Embryonic facial prominence (tissue), 1 donor: ENCODE results near the gene SYNRG.

Experiments
- DNase-seq: peaks from one replicate; pipeline ENCODE4 v3.0.0-alpha.2; 2016; ENCODE audit errors: extremely low spot score

SYNRG gene

DNA sequence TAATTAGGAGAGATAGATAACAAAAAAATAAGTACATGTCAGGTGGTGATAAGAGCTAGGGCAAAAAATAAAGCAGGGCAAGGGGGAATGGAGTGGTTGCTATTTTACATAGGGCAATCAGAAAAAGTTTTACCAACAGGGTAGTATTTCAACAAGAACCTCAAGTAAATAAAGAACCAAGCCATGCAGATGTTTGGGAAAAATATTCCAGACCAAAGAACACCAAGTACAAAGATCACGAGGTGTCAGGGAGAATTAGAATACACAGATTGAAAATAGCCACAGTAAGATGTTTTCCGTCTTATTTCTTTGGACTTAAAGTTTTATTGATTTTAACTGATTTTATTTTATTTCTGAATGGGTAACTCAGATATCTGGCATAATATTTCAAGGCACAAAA, 11.1 kb downstream of the SYNRG start:
- no peak for DNase-seq

DNA sequence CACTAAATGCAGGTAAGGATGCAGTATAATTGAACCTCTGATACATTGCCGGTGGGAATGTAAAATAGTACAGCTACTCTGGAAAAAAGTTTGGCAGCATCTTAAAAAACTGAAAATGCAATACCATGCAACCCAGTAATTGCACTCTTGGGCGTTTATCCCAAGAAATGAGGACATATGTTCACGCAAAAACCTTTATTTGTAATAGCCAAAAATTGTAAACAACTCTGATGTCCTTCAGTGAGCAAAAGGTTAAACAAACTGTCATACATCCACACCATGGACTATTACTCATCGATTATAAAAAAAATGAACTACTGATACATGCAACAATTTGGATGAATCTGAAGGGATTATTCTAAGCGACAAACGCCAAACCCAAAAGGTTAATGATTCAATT, 16.9 kb downstream of the SYNRG start:
- no peak for DNase-seq

DNA sequence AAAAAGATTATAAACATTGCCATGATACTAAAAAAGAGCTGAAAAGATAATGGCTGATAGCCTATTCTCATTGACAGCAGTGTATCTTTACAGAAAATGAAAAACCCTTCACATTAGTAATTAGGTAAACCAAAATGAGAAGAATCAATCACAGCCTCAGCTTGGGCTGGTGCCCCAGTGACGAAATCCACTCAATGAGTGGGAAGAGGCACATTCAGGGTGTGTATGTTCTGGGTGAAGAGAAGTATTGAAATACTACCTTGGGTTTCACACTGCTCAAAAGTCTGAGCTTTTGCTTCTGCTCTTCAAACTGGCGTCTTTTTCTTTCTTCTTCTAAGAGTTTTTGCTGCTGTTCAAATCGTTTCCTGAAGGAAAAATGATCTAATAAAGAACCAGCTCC, 24.2 kb downstream of the SYNRG start:
- no peak for DNase-seq

DNA sequence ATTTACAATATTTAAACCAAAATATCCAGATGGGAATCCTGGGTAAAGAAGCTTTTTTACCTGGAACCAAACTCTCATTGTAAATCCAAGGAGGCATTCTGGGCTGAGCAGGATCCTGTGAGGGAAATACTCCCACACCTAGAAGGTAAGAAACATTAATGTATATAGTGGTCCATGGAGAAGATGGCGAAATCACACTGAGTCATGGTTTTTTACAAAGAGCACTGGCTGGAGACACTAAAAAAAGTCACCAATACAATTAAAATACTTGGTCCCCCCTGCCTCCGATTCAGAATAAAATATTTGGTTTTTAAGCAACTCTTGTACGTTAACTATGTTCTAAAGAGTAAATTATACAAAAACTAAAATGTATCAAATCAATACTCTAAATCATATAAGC, 32.9 kb downstream of the SYNRG start:
- DNase-seq: no peak

DNA sequence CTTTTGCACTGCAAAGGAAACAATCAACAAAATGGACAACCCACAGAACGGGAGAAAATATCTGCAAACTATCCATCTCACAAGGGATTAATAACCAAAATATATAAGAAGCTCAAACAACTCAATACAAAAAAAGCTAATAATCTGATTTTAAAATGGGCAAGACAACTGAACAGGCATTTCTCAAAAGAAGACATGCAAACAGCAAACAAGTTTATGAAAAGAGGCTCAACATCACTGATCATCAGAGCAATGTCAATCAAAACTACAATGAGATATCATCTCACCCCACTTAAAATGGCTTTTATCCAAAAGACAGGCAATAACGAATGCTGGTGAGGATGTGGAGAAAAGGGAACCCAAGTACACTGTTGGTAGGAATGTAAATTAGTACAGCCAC, 34.8 kb downstream of the SYNRG start:
- no peak for DNase-seq

DNA sequence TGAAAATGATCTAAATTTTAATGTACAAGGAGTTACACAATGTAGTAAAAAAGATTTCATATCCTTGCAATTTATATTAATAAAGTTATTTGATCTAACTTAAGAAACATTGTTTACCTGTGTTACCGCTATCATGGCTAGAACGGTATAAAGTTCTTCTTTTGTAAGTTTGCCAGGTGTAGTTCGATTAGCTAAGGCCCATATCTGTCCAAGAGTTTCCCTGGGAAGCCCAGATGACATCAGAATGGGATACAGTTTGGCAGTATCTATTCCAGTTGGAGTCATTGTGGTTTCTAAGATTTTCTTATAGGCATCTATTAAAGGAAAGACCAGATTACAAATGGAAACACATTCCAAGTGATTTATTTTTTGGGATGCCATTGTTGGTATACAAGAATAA, 37.5 kb downstream of the SYNRG start:
- DNase-seq: no peak

DNA sequence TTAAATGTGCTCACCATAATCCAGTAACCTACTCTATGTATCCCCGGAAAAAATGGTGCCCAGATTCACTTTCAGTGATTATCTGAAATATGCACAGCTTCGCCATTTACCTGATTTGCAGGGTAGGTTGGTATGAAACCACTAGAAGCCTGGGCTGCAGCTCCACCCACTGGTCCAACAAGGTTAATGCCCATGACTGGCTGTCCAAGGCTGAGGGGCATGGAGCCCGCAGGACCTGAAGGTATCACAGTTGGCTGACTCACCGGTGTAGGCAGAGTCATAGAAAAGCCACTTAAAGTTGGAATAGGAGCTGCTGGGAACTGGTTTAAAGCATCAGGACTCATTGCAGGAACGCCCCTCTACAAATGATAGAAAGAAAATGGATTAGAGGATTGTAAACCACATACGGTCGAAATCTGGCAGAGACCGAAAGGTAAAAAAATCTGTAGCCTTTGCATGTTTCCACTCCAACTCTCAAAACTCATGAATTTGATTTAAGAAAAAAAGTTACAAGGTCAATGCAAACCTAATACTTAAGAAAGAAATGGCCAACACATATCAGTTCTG, 38.6 kb downstream of the SYNRG start:
- DNase-seq: no peak

DNA sequence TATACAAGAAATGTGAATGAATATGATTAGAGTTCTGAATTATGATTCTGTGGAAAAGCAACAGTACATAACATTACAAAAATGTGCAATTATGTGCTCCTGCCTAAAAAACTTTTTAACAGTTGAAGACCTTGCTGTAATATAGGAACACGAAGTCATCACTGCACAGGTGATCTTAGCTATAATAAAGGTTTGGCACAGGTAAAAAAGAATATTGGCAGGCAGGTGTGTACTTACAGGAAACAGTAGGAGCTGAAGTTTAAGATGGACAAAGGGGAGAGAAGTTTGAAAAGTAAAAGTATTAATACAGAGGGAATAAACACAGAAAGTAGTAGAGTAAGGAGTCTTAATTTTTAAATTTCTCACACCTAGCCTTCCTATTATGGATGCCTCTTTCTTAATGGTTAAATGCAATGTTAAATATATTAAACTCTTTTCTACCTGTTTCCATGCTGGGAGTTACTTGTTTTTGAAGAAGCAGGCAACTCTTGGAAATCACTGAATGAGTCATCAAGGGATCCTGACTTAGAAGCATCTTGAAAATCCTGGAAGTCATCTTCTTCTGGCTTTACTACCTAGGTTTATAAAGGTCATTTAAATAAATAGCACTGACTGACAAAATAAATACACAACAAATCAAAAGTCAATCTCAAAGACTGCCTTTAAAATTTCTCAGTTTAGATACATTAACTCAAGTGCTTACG, 40.7 kb downstream of the SYNRG start:
- no peak for DNase-seq

DNA sequence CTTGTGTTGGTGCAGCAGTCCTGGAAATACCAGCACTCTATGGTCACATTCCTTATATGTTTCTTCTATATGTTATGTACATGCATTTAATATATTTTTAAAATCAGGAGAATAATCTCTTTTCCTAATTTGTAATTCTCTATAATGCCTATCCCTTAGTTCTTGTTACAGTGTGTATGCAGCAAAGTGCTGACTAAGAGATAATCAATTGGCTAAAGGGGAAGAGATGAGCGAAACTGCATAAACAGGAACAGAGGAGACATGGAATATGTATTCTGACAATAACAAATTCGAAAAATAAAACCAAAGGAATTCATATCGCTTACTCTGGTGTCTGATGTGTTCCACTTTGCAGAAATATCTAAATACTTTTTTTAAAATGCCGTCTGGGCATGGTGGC, 41.7 kb downstream of the SYNRG start:
- no peak for DNase-seq

DNA sequence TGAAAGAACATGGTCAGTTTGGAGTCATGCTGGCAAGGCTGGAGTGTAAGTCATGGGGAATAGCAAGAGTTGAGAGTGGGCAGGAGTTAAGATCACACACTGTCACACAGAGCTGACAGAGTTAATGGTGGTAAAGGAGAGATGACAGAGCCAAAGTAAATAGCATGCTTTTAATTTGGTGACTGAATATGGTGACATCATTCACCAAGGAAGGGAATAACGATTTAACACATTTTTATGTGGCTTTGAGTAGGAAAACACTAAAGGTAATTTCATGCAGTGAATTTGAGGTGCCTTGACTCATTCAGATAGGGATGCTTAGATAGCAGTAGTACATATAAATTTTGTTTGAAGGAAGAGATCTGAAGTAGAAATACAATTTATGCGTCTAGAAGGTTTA, 42.1 kb downstream of the SYNRG start:
- no peak for DNase-seq

DNA sequence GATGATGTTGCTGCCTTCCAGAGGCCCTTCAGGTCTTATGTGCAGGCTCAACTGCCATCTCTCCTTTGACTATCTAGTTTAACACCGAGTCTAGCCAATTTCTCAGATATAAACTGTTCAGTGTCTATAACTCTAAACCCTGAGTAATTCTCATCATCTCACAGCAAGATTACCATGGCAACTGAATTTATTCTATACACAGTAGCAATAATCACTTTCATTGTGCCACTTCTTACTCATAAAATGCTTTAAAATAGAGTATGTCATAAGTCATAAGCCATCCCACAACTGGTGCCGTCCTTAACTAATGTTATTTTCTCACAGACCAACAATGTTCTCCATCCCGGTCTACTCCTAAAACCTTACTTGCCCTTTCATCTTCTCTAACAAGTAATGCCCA, 45.0 kb downstream of the SYNRG start:
- DNase-seq: no peak

DNA sequence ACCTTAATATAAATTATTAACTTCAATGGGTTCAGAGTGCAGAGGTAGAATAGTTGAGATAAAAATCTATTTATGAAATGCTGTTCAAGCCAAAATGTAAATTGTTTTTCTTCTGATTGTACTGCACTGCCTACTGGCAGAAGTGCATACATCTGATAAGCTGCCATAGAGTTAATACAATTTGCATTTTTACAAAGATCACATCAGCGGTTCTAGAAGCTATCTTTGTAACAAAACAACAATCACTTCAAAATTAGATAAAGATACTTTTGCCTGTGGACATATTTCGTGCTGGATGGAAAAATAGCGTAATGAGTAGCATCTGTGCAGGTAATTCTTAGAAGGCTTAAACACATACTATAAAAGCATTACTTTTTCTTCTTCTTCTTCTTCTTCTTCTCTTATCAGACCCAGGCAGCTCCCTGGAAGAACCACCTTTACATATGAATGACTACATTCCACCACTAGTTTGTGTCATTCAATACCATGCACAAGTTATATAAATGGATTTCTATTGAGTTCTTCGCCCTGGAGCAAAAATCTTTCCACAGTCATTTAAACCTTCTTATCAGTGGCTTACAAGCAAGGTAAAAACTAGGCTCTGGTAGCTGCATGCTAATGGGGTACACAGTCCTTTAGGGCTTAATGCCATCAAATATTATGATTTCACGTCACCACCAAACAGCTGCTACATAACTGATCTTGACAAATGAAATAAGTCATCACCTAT, 47.0 kb downstream of the SYNRG start:
- DNase-seq: no peak

DNA sequence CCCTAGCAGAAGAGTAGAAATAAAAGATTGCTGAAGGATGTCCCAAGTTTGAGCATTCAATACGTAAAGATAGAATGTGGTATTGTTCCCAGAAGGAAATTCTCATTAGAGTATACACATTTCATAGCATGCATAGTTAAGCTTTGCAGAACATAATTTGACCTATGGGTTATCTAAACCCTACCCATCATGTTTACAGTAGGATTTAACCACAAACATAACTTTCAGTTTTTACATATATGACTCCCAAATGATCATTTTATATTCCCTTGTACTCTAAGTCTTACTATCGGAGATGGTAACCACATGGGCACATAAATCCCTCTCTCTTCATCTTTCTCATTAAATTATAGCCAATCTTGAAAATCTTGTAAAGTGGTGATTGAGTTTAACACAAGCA, 50.9 kb downstream of the SYNRG start:
- DNase-seq: no peak

DNA sequence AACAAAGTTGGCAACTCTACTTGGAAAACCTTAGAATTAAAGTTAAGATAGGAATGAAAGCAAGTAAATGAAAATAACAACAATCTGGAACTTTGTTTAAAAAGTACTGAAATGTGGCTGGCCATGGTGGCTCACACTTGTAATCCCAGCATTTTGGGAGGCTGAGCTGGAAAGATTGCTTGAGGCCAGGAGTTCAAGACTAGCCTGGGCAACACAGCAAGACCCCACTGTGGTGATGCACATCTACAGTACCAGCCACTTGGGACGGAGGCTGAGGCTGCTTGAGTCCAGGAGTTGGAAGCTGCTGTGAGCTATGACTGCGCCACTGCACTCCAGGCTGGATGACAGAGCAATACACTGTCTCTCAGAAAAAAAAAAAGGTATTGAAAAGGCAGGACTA, 51.7 kb downstream of the SYNRG start:
- no peak for DNase-seq

DNA sequence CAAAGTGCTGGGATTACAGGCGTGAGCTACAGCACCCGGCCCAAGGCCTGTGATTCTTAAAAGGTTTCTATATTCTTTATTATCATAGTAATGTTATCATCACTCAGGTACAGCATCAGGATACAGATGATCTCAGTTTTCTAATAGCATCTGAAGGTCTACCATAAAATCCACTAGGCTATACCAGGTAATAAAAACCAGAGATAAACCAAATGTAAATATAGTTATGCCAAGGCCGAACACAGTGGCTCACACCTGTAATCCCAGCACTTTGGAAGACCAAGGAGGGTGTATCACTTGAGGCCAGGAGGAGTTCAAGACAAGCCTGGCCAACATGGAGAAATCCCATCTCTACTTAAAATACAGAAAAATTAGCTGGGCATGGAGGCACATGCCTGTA, 53.8 kb downstream of the SYNRG start:
- no peak for DNase-seq

DNA sequence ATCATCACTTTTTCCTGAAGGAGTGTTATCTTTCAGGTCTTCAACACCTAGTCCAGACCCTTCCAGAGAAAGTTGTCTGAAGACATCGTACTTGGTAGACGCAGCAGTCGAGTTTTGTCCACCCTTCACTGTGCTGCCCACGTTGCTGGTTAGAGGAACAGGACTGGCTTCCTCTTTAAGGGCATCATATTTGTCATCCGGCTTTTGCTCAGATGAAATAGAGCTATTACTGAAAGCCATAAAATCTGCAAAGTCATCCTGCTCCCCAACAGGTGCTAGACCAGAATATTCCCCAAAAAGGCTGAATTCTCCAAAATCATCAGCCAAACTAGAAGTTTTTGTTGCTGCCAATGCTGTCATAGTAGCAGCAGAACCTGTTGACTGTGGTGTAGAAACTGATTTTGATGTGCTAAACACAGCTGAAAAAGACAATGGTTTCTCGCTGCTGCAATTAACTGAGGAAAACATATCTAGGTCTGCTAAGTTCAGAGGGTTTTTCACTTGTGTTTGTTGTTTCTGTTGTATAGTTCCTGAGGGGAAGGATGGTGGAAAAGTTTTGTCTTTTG, 55.7 kb downstream of the SYNRG start:
- no peak for DNase-seq

DNA sequence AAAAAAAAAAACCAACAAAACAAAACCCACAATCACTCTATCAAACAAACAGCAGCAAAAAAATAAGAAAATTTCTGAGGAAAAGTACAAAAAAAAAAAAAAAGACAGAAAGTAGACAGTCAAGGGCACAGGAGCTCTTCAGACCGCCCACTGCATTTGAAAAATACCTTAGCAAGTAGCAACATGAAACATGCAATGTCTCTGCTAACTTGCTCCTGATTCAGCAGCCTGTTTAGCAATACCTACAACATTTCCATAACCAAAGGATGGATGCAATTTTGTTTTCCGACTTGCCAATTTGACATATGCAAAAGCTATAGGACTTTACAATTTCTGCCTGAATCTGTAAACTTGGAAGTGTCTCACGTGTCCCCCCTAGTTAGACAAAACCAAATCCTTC, 57.4 kb downstream of the SYNRG start:
- no peak for DNase-seq

DNA sequence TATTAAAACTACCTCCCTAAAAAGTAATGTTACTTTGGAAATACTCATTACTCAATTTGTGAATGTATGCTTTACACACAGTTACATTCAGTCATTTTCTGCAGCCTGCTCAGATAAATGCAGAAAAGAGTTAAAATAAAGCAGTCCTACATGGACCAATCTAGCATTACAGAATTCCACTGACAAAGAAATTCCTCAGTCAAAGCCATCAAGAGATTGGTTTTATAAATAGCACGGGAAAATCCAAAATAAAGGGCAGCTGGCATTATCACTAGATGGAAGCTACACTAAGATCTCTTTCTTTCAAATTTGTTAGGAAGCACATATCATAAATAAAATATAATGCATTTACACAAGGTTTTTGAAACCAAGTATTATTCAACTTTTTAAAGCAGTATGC, 61.2 kb downstream of the SYNRG start:
- no peak for DNase-seq

DNA sequence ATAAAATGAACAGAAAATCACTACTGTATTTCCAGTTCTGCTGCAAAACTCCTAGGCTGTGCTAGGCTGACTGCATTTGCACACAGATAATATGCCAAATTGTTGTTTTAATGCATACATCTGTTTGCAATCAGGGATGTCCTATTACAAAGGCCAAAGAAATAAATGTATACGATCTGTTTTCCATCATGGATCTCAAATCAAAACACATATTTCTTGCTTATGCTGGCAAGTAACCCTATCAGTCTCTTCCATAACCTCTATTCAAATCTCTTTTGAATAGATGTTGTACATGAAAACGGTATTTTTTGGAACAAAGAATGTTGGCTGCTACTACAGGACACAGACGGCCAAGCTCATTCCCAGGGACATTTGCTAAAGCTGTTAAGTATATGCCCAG, 62.9 kb downstream of the SYNRG start:
- DNase-seq: peak; percentile 36

DNA sequence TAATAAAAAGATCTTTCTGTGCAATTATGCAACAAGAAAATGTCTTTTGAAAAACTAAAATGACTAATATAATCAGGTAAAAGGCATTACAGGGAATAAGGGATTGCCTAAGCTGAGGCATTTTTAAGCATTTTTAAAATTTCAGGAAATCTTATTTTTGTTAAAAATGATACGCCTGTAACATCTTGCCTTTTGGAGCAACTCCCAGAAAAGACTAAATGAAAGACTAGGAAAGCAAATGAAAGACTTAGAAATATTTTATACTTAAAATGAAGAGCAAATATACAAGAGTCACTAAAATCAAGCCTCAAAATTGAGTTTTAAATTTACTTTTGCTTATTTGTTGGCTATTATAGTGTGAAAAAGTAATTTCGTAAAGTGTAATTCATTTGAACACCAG, 63.7 kb downstream of the SYNRG start:
- DNase-seq: no peak

DNA sequence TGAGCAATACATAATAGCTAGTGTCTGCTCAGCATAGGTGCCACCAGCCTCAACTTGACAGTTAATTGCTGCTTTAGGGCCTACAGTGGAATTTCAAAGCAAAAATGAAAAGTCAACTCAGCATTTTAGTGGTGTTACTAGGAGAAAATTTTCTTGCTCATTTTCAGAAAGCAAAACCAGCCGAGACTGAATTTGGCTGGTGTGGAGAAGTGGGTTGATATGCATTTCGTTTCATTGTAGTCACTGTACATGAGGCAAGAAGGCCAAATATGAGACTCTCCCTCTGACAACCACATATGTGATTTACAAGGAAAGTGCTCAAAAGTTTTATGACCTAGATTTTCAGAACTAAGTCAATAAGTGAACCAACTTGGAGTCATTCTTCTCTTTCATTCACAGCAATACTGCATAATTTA, 65.6 kb downstream of the SYNRG start:
- DNase-seq: no peak

DNA sequence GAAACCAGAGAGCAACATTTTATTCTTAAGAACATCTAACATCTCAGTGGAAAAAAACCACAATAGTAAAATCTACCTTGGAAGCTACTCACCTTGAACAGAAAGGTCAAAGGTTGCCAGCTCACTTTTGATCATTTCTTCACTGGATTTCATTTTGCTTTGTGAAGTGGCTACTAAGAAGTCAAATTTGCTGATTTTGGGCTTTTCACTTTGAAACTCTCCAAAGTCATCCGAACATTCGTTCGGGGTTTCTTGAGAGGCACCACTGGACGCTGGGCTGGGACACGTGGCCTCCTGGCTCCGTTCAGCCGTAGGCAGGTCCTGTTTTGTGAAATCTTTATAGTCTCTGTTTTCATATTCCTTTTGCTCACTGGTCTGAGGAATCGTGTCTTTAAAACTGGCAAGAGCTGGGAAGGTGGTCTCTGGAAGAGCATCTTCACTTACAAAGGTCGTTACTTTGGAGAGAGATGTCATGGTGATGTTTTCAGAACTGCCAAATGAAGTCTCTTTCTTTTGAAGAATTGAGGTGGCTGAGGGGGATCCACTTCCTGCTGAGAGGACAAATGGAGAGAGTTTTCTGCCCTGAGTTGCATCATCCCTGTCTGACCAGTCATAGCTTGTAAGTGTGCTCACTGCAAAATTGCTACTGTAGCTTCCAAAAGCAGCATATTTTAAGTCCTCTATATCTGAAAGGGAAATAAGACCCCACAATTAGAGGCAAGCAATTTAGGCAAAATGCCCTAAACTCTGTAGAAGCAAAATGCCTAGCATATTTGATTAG, 67.1 kb downstream of the SYNRG start:
- DNase-seq: no peak
